GM11168 (cell line): ENCODE data around the gene TARP.
"Not testable (repeated sequence)": the region's sequence is repeated elsewhere in the genome, so short reads cannot be mapped to it uniquely, and the experiment has no call there.

ENCODE experiments used
- in situ Hi-C: fragments of 300-500 bp; cut with MboI; formaldehyde crosslinking; loops from one replicate; pipeline ENCODE4 v1.12.0; 2022; ENCODE audit warnings: low sequenced_read_pairs; ENCODE audit not compliant: unreplicated experiment

Gene TARP

GRCh38 chr7:38303866-38304265 is 30.4 kb upstream of the TARP start:
- in situ Hi-C loops = no loop called here

- in situ Hi-C loops = no loop called here
Observed at GRCh38 chr7:38300175-38300574, 26.7 kb upstream of the TARP start.

- in situ Hi-C loops = no loop called here
Observed at GRCh38 chr7:38299275-38299931, 26.0 kb upstream of the TARP start.

GRCh38 chr7:38296059-38296857 is 22.8 kb upstream of the TARP start:
- in situ Hi-C loops = no loop called here

- in situ Hi-C loops = no loop called here
Observed at GRCh38 chr7:38294926-38295325, 21.5 kb upstream of the TARP start.

- in situ Hi-C loops = no loop called here
Observed at GRCh38 chr7:38292442-38292841, 19.0 kb upstream of the TARP start.

GRCh38 chr7:38291650-38292049 is 18.2 kb upstream of the TARP start:
- in situ Hi-C loops = no loop called here

GRCh38 chr7:38291117-38291647 is 17.7 kb upstream of the TARP start:
- in situ Hi-C loops = no loop called here

- in situ Hi-C loops = no loop called here
Observed at GRCh38 chr7:38284553-38284952, 11.1 kb upstream of the TARP start.

- in situ Hi-C loops = no loop called here
Observed at GRCh38 chr7:38283809-38284208, 10.4 kb upstream of the TARP start.

- in situ Hi-C loops = no loop called here
Observed at GRCh38 chr7:38283107-38283506, 9.7 kb upstream of the TARP start.

GRCh38 chr7:38282081-38282480 is 8.6 kb upstream of the TARP start:
- in situ Hi-C loops = no loop called here

GRCh38 chr7:38281266-38281665 is 7.8 kb upstream of the TARP start:
- in situ Hi-C loops = no loop called here

- in situ Hi-C loops = no loop called here
Observed at GRCh38 chr7:38280707-38281106, 7.3 kb upstream of the TARP start.

- in situ Hi-C loops = no loop called here
Observed at GRCh38 chr7:38280000-38280399, 6.6 kb upstream of the TARP start.

- in situ Hi-C loops = no loop called here
Observed at GRCh38 chr7:38276096-38276877, 2.9 kb upstream of the TARP start.

- in situ Hi-C loops = no loop called here
Observed at GRCh38 chr7:38274927-38275620, 1.6 kb upstream of the TARP start.

GRCh38 chr7:38274486-38274885 is 1.1 kb upstream of the TARP start:
- in situ Hi-C loops = no loop called here

- in situ Hi-C loops = not testable (repeated sequence)
Observed at GRCh38 chr7:38270405-38270804, 3.0 kb downstream of the TARP start.

GRCh38 chr7:38269704-38270346 is 3.6 kb downstream of the TARP start:
- in situ Hi-C loops = not testable (repeated sequence)
